OCI-LY7 (cell line): ENCODE data around the gene PRKAR2A.

Source experiments
- CTCF ChIP-seq: fragments of 200-600 bp; sonication (generic); conservative IDR thresholded peaks from 2 replicates; pipeline ENCODE4 v1.5.1; 2014; ENCODE audit warnings: mild to moderate bottlenecking, antibody characterized with exemption, low read length, moderate library complexity, mixed read lengths
- EZH2phosphoT487 ChIP-seq: fragments of 200-600 bp; sonication (generic); IDR thresholded peaks from 2 replicates; pipeline ENCODE4 v1.6.1; 2018; ENCODE audit warnings: low read depth, borderline replicate concordance, mild to moderate bottlenecking, mixed run types, antibody characterized with exemption, low read length, moderate library complexity, mixed read lengths

- no peak for TF ChIP-seq CTCF
- no peak for TF ChIP-seq EZH2phosphoT487
Measured at GRCh38 chr3:48804930-48805329, 42.7 kb downstream of the PRKAR2A start.
